ENCODE results near the gene IGFN1.

IGFN1 gene

GRCh38 chr1:201266276-201266675, 75.7 kb downstream of the IGFN1 start:
- DNase-seq (ENCODE audit: low read depth in 2 of 2) = no peak

- no peak for DNase-seq (ENCODE audit: low read depth in 2 of 2)
These were observed 76.2 kb downstream of the IGFN1 start for GRCh38 chr1:201266774-201267173.

GRCh38 chr1:201267481-201268229, 77.0 kb downstream of the IGFN1 start:
- DNase-seq (ENCODE audit: low read depth in 2 of 2) = no peak

GRCh38 chr1:201268604-201269151, 78.1 kb downstream of the IGFN1 start:
- DNase-seq (ENCODE audit: low read depth in 2 of 2) = no peak

- DNase-seq (ENCODE audit: low read depth in 2 of 2) = no peak
These were observed 78.7 kb downstream of the IGFN1 start for GRCh38 chr1:201269281-201269680.

- no peak for DNase-seq (ENCODE audit: low read depth in 2 of 2)
These were observed 79.3 kb downstream of the IGFN1 start for GRCh38 chr1:201269900-201270410.

- no peak for DNase-seq (ENCODE audit: low read depth in 2 of 2)
These were observed 80.2 kb downstream of the IGFN1 start for GRCh38 chr1:201270616-201271390.

DNA sequence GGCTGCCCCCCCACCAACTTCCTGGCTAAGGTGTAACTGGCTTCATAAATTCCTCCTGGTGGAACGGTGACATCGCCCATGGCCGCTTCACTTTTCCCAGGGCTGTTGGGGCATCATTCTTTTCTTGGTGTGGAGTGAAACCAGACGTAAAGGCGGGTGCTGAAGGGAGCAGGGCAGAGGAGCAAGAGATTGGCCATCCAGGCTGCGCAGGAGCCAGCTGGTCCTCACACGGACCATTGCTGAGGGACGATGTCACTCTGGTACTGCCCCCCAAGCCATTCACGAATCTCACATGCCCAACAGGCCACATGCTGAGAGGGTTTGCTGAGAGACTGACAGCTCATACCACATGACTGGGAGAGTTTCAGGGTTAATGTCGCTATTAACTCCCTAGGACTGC, 82.2 kb downstream of the IGFN1 start:
- DNase-seq (ENCODE audit: low read depth in 2 of 2) = no peak

GRCh38 chr1:201274616-201275252, 84.1 kb downstream of the IGFN1 start:
- no peak for DNase-seq (ENCODE audit: low read depth in 2 of 2)

- no peak for DNase-seq (ENCODE audit: low read depth in 2 of 2)
These were observed 84.6 kb downstream of the IGFN1 start for GRCh38 chr1:201275253-201275666.

GRCh38 chr1:201276891-201277290, 86.3 kb downstream of the IGFN1 start:
- DNase-seq (ENCODE audit: low read depth in 2 of 2) = no peak

DNA sequence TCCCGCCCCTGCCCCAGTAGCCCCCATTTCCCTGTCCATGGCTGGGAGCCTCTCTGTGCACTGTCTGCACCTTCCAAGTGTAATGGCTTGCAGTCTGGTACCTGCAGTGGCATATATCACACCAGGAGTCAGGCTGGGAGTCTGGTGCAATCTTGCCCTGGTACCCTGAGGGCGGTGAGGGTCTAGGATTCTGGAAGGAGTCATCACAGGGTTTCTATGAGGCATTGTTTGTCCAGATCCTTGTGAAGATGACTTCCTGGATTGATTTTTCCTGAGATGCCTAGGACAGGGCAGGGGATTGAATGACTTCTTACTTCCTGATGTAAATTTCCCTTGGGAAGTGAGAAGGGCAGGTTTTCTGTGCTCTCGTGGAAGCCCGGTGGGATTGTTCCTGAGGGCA, 86.8 kb downstream of the IGFN1 start:
- DNase-seq (ENCODE audit: low read depth in 2 of 2) = no peak
